ENCODE results near the gene GATB.

Gene GATB

DNA sequence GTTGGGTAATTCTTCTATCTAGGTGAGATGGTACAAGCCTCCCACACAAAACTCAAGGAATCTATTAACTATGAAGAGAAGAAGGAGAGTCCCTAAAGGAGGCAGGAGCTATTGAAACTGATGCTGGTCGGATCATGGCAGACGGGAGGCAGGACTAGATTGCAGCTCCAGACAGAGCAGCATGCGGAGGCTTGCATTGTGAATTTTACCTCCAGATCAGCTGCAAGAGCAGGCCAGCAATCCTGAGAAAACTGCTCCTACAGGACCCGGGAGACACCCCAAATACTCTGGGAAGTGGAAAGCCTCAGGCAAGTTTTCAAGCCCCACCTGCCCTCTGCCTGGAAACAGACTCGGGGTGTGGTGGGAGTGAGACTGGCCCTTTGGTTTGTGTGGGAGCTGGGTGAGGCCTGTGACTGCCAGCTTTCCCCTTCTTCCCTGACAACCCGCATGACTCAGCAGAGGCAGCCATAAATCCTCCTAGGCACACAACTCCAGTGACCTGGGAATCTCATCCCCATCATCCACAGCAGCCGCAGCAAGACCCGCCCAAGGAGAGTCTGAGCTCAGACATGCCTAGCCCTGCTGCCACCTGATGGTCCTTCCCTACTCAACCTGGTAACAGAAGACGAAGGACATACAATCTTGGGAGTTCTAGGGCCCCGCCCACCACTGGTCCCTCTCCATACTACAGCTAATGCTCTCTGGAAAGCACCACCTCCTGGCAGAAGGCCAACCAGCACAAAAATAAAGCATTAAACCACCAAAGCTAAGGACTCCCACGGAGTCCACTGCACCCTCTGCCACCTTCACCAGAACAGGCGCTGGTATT, 30.9 kb downstream of the GATB start:
- H3K27me3 ChIP-seq (ENCODE audit: insufficient read depth, poor library complexity, severe bottlenecking) = no peaks in the 10 kb centered on the region
- no peak overlapping the region for H3K27ac ChIP-seq (replicated peaks)
- H3K4me3 ChIP-seq (replicated peaks; ENCODE audit: insufficient read depth, low read length) = no peak overlapping the region
- no peak for TF ChIP-seq GABPA (IDR thresholded peaks at IDR 0.05; ENCODE audit: low read depth)
- no peak for TF ChIP-seq SPI1 (IDR thresholded peaks at IDR 0.05; ENCODE audit: borderline replicate concordance, low read depth)
- TF ChIP-seq, protein P1, sequence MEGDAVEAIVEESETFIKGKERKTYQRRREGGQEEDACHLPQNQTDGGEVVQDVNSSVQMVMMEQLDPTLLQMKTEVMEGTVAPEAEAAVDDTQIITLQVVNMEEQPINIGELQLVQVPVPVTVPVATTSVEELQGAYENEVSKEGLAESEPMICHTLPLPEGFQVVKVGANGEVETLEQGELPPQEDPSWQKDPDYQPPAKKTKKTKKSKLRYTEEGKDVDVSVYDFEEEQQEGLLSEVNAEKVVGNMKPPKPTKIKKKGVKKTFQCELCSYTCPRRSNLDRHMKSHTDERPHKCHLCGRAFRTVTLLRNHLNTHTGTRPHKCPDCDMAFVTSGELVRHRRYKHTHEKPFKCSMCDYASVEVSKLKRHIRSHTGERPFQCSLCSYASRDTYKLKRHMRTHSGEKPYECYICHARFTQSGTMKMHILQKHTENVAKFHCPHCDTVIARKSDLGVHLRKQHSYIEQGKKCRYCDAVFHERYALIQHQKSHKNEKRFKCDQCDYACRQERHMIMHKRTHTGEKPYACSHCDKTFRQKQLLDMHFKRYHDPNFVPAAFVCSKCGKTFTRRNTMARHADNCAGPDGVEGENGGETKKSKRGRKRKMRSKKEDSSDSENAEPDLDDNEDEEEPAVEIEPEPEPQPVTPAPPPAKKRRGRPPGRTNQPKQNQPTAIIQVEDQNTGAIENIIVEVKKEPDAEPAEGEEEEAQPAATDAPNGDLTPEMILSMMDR (IDR thresholded peaks at IDR 0.05; ENCODE audit: insufficient read depth, low read length) = no peak
- no peak for TF ChIP-seq POLR2AphosphoS5 (IDR thresholded peaks at IDR 0.05; ENCODE audit: low read depth)
- TF ChIP-seq, protein P2, sequence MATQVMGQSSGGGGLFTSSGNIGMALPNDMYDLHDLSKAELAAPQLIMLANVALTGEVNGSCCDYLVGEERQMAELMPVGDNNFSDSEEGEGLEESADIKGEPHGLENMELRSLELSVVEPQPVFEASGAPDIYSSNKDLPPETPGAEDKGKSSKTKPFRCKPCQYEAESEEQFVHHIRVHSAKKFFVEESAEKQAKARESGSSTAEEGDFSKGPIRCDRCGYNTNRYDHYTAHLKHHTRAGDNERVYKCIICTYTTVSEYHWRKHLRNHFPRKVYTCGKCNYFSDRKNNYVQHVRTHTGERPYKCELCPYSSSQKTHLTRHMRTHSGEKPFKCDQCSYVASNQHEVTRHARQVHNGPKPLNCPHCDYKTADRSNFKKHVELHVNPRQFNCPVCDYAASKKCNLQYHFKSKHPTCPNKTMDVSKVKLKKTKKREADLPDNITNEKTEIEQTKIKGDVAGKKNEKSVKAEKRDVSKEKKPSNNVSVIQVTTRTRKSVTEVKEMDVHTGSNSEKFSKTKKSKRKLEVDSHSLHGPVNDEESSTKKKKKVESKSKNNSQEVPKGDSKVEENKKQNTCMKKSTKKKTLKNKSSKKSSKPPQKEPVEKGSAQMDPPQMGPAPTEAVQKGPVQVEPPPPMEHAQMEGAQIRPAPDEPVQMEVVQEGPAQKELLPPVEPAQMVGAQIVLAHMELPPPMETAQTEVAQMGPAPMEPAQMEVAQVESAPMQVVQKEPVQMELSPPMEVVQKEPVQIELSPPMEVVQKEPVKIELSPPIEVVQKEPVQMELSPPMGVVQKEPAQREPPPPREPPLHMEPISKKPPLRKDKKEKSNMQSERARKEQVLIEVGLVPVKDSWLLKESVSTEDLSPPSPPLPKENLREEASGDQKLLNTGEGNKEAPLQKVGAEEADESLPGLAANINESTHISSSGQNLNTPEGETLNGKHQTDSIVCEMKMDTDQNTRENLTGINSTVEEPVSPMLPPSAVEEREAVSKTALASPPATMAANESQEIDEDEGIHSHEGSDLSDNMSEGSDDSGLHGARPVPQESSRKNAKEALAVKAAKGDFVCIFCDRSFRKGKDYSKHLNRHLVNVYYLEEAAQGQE (IDR thresholded peaks at IDR 0.05; ENCODE audit: insufficient replicate concordance, low read depth) = no peak
- no peak for DNase-seq (ENCODE audit: low read depth in 1 of 2, low spot score in 1 of 2)

DNA sequence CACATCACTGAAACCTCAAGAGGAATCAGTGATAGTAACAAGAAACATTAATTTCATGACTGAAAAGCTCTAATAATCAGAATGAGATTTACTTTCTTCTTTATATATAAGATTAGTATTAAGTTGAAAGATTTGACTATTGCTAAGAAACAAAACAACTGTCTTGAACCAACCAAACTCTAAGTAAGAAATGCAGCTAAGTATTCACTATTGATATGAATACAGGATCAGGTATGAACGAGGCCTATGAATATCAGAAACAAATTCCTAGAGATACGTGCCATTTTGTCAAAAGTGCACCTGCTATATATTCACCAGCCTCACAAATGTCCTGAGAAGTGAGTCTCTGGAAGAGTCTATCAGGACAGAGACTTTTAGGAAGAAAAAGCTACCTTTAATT, 32.1 kb downstream of the GATB start:
- Histone ChIP-seq H3K27me3 (ENCODE audit: insufficient read depth, poor library complexity, severe bottlenecking) (no peaks in the 10 kb centered on the region), H3K4me3 (replicated peaks; ENCODE audit: insufficient read depth, low read length) (no peak overlapping the region), H3K27ac (replicated peaks) (no peak overlapping the region)
- DNase-seq (ENCODE audit: low read depth in 1 of 2, low spot score in 1 of 2) = no peak
- TF ChIP-seq POLR2AphosphoS5 (IDR thresholded peaks at IDR 0.05; ENCODE audit: low read depth) (no peak), GABPA (IDR thresholded peaks at IDR 0.05; ENCODE audit: low read depth) (no peak)
- TF ChIP-seq, protein P2 (IDR thresholded peaks at IDR 0.05; ENCODE audit: insufficient replicate concordance, low read depth) = no peak
- TF ChIP-seq, protein P1 (IDR thresholded peaks at IDR 0.05; ENCODE audit: insufficient read depth, low read length) = no peak

DNA sequence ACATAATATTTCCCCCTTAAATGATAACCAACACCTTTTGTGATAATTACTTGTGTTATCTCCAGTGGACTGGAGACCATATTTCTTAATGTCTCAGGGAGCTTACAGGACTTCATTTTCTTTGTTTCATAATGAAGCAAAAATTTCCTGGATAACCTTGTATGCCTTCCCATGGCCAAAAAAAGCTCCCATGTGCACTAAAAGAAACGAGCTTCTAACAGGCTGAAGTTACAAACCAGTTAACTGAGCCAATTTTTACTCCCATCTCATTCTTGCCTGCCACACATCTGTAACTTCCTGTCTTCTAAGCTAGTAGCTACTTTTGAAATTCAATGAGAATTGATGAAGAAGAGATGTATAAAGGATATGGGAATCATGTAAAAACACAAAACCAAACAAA, 32.8 kb downstream of the GATB start:
- TF ChIP-seq, protein P1 (IDR thresholded peaks at IDR 0.05; ENCODE audit: insufficient read depth, low read length) = no peak
- no peak for TF ChIP-seq GABPA (IDR thresholded peaks at IDR 0.05; ENCODE audit: low read depth)
- TF ChIP-seq, protein P2 (IDR thresholded peaks at IDR 0.05; ENCODE audit: insufficient replicate concordance, low read depth) = no peak
- no peak for TF ChIP-seq POLR2AphosphoS5 (IDR thresholded peaks at IDR 0.05; ENCODE audit: low read depth)
- DNase-seq (ENCODE audit: low read depth in 1 of 2, low spot score in 1 of 2) = no peak
- Histone ChIP-seq H3K4me3 (replicated peaks; ENCODE audit: insufficient read depth, low read length) (no peak overlapping the region), H3K27ac (replicated peaks) (no peak overlapping the region), H3K27me3 (ENCODE audit: insufficient read depth, poor library complexity, severe bottlenecking) (no peaks in the 10 kb centered on the region)

Measured in HL-60 (cell line).